Stimulated activated CD4-positive, alpha-beta T cell treated with anti-CD3 and anti-CD28 coated beads, Interleukin-1b, Interleukin-23, amount 100 ng/mL, for 1 hour (primary cell): ENCODE results near the gene KDSR.

Source experiments
- DNase-seq, 2 donors: peaks; one replicate each; pipeline ENCODE4 v3.0.0-alpha.2; 2020; ENCODE audit warnings: low read depth in 2 of 2

KDSR gene

DNA sequence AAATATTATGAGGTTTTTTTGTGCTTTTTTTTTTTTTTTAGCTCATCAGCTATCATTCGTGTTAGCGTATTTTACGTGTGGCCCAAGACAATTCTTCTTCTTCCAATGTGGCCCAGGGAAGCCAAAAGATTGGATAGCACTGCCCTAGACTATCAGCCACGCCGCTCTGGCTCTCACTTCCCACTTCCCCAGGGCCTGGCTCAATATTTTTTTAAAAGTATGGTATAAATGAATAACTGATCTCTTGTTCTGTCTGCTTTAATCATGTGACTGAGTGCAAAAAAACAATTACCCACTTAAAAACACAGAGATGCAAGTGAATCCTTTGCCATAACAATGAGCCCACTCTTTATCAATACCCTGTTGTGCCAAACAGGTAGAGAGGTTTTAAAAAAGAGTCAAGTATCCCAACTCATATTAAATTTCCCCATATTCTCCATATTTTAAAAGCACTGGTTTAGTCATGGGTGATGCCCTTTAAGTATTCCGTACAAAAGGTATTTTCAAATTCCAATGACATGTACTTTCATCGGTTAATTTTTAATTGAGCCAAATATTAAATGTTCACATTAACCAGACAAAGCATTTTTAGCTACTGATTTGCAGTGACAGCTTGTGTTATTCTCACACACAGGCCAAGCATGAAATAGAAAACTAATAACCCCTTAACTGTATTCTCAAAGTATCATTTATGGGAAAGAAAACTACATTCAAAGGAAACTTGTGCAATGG, 60.0 kb downstream of the KDSR start:
- no peak for DNase-seq

DNA sequence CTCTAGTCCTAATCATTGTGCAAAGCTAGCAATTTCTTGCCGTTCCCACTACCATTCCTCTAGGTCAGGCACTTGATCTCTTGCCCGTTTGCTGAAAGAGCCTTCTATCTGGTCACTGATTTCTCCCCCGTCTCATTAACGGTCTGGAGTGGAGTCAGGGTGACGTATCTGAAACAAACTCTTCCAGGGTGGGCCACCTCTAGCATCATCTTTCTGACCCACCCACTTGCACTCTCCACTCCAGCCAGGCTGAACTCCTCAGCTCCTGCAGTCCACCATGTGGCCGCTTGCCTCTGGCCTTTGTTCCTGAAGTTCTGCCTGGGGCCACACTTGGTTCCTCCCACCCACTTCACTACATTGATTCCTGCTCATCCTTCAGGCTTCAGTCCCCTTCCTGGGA, 60.8 kb downstream of the KDSR start:
- no peak for DNase-seq

DNA sequence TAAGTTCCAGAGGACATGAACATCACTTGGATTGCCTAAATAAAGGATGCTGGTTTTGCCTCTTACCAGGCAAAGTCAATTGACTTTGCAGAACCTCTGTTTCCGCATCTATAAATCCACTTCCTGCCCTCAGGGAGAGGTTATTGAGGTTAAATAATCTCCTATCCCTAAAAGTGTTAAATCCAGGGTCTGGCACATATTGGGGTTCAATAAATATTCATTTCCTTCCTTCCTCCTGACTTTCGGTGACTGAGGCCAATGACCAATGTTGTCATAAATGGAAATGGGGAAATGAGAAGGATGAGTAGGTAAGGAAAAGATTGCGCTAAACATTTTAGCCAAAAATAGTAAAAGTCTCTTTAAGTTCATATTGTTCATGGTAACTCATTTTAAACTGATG, 63.5 kb downstream of the KDSR start:
- no peak for DNase-seq

DNA sequence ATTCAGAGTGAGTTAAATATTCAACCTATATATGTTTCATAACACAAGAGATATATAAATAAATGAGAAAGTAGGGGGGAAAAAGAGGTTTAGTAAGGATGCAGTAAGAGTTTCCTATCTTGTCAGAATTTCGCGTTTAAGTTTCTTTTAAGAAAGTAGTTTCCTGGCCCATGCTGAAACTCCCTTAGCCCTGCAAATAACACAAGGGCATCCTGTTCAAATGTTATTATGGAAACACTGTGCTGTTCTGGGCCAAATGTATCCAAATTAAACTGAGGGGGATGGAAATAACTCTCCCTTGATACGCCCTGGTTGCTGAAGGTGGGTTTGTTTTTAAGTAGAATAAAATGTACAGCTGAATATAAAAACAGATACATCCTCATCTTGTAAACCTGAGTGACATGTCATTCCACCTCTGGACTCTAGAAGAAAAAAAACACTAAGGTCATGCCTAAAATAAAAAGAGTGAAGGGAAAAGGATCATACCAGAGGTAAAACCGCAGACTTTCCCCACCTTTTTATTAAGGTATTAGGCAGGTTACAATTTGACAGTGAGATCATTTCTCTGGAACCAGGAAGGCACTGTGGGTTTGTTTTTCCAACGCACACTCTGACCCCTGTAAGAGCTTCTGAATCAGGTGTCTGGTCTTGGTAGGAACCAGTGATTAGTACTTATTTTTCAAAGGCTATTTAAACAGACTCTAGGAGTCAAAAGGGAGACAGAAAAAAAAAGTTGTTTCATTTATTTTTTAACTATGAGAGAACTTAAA, 64.2 kb downstream of the KDSR start:
- no peak for DNase-seq

DNA sequence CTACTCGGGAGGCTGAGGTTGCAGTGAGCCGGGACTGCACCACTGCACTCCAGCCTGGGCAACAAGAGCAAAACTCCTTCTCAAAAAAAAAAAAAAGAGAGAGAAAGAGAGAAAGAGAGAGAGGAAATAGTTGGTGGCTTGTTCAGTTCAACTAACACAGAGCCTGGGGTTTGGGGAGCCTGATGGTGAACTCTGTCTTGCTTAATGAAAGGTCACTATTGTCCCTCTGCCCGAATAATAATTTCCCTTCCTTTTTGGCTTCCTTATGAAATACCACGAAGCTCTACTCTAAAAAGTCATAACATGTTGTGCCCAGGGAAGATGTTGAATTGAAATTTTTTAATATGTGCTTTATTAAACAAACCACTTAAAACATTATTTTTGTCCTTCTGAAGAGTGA, 64.8 kb downstream of the KDSR start:
- no peak for DNase-seq

DNA sequence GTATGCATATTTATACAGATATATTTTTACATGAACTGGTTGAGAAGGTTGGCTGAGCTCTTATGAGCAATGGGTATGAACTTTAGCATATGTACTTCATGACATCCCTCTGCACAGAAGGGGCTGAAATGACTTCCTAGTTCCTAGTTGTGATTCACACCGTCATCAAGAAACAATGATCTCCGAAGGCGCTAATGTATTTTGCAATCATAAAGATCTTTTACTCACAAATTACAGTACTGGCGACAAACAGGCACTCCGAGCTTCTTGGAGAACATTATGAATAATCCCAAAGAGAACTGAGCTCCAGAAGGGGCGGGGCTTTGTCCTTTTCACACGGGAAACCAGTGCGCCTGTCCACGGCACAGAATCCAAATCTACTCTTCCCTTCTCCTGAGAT, 65.6 kb downstream of the KDSR start:
- DNase-seq = no peak

DNA sequence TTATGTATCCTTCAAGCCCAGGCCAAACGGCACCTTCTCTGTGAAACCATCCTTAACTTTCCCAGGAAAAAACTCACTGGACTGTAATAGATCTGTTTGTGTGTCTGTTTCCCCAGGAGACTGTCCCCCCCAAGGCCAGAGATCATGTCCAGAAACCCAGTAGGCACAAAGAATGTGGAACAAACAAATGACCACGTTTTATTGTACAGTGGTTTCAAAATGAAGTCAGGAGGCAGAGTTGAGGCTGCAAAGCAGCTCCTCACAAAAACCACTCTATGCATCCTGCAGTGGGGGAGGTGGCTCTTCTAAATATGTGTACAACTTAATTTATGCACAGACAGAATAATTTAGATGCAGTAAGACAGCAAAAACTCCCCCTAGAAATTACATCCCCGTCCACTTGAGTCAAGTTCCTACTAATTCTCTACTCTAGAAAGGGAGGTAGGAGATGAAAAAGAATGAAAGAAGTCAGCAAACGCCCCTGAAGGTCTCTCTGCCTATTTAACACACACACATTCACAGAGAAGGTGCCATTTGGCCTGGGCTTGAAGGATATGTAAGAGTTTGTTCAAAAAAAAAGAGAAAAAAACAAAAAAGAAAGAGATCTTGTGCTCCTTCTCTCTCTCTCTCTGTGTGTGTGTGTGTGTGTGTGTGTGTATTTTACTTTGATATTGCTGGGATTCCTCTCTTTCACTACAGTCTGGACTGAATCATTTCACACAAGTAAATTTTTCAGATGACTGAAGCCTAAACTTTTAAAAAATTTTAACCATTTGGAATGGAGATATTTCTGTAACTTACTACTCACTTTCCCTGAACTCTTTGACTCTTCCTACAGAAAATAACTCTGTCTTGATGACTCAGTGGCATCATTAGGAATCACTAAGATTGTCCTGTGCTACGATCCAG, 66.9 kb downstream of the KDSR start:
- no peak for DNase-seq

DNA sequence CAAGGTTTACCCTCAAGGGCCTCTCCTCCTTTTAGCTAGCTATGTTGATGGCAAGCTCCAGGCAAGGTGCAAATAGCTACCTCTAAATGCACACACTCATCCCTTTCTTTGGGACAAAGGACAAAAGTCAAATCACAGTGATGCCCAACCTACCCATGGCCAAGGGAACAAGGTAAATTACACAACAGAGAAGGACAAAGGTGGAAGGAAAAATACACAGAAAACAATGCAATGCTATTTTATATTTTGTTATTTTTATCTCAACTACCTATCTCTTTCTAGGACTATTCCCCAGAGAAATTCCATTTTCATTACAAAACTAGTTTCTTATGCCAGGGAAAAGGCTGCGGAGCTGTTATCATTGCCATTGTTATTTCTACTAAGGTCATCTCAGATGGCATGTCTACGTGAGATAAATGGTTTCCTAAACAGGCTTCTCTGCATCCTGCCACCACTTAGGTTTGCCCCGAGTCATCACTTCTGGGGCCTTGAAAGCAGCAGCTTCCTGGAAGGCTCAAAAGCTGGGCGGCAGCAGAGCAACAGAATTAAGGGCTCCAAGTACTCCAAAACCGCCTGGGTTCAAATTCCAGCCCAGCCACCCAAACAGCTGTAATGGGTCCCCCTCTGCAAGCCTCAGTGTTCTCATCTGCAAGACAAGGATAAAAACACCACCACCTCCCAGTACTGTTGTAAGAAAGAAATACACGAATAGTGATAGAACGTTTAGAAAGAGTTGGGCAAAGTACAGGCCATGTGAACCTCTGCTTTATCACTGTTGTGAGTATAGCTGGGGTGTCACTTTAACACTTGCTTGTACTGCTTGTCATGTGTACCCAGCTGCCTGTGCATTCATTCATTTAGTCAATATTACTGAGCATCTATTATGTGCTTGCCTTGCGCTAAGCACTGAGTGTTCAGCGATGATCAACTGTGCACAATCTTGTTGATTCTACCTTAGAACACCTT, 68.3 kb downstream of the KDSR start:
- no peak for DNase-seq

DNA sequence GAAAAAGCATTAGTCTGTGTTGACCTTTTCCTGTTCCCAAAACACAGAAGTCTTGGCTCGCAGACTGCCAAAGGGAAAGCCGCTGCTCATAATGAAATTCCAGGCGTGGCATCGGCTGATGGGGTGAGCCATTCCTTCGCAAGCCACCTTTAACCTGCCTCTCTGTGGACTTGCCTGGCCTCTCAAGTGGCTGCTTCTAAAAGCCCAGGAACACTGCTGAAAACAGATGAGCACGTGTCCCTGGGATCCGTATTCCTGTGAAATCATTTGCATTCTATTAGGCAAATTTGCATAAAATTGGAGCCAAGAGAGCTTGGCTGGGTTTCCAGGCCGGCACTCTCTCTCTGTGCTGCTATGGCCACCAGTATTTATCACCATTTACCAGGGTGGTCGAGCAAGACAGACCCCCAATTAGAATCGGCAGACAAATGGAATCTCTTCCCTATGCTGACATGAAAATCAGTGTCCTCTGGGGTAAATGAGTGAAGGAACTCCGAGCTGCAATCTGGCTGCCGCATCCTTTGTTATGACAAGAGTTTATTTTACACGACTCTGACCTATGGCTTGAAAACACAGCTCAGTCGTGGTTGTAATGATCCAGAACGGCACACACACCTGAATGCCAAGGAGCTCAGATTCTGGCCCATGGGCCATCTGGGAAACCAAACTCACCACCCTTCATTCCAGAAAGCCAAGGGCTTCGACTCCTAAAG, 69.2 kb downstream of the KDSR start:
- no peak for DNase-seq

DNA sequence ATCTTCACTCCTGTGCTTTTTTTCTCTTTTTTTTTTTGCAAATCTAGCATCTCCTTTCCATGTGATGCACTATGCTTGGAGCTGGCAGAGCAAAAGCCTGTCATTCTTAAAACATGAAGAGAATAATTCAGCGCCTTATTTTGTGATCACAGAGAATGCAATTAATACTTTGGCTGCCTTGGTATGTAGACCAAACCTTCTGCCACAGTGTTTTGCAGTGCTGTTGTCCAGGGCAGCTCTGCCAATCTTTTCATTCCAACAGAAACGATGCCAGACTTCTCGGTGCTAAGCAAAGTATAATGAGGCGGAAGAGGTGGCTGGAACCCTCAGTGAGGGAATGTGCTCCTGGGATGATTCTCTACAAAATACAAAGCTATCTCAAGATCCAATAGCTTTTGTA, 73.1 kb downstream of the KDSR start:
- no peak for DNase-seq

DNA sequence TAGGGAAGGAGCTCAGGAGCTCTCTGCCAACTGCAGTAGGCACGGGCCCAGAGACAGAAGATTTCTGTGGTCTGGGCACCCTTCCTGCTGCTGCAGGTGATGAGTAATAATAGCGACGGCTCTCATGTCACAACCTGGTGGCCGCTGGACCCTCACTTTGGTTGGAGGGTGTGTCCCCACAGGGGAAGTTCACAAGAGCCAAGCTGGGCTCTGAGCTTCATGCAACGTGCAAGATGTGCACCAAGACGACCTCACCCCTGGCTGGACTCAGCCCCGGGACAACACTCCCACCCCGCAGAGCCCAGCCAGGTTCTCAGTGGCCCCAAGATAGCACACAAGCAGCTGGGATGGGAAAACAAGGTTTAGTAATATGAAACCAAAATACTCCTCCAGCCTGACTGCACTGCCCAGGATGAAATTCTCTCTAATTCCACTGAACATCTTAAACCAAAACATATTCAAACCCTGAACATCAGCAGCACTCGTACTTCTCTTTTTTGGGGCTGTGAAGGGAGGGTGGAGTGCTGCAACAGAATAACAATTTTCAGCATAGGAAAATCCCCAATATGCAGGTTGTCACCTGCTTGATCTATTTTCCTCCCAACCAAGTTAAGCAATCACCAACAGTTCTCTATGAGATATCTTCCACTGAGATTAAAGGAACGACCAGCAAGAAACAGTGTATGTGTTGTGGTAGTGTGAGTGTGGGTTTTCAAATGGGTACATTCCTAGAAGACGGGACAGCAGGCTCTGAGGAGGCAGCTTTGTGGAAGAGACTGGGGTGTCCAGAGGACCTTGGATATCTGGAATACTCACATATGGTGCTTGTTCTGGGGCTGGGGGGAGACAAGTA, 73.9 kb downstream of the KDSR start:
- no peak for DNase-seq

DNA sequence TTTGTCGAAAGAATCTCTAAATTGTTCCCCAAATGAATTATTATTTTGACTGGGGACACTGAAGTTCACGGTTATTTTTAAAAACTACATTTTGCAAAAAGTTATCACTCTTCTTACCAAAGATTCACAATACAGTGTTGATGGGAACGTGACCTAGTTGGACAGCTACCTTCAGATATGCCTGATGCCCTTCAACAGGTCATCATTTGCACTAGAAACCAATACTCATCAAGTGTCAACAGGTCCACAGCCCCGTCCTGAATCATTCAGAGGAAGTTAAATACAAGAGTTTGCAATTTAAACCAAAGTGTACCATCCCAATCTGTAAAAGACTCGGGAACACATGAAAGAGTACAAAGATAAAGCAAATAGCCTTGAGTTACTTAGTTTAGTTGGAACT, 75.7 kb downstream of the KDSR start:
- DNase-seq = no peak

DNA sequence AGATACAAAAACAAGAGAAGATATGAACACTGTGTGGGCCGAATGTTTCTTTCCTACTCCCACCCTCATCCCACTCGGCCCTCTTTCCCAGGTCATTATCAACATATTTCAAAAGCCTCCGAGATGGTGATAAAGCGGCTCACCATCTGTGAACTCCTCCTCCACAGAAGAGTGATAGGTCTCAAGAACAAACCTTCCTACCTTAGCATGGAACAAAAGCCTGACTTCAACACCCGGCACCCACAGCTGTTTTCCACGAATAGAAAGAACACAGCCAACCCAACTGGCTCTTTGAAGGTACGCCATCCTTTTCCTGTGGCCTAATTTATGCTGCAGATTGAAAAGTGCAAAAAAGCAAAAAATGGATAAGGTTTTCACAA, 76.2 kb downstream of the KDSR start:
- DNase-seq = no peak

DNA sequence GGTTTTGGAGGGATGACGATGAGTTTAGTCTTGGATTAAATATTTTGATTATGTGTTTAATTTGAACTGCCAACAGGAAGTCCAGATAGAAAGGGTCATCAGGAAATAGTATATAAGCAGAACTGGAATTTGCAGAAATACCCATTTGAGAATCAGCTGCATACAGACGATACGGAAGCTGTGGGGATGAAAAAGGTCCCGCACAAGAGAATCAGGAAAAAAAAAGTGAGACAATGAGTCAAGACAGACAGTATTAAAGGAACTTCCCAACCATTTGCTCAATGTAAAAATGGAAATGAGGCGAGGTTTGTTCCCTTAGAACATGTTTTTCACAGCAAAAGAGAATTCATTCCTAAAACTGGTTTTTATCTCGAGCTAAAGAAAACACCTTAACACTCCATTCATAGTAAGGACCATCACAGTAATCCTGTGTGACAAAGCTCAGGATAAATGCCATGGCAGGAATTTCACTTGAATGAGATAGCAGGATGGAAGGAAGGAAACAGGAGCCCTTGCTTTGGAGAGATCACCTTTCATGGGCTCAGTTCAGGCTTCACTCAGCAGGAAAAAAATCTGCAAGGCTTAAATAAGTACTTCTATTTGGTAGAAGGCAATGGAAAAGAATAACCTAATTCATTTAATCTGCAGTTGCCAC, 76.7 kb downstream of the KDSR start:
- DNase-seq = no peak

DNA sequence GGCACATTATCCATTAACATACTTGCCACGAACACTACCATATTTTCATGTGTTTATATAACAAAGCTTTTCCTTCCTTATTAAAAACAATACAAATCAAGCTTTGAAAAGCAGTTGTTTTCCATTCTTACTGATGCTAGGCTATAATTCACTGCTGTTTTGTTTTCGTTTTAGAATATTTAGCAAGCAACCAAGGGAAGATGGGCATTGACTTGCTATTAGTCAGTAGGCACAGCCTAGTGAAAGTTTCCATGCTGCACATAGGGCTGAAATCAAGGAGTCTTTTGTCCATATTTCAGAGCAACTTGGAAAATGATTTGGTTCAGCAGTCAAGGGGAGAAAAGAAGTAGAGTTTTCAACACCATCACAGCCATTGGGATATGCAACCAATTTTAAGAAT, 78.7 kb downstream of the KDSR start:
- no peak for DNase-seq

DNA sequence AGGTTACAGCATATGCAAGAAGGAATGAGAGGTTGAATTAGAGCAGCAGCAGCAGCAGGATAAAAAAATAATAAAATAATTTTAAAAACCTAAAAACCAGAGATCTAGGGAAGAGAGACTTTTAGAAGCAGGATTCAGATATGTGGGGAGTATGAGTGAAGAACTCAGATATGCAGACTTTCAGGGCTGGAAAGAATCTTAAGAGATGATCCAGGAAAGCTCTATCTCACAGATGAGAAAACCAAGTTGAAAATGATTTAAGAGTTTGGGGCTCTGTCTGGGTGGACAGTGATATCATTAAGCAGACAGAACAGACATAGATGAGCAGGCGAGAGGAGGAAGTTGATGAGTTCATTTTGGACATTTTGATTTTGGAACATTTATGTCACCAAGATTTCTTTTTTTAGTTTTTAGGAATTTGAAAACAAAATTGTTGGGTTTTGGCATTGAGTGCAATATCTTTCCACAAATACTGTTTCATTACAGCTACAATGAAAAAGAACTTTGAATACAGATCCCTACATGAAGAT, 79.2 kb downstream of the KDSR start:
- no peak for DNase-seq

DNA sequence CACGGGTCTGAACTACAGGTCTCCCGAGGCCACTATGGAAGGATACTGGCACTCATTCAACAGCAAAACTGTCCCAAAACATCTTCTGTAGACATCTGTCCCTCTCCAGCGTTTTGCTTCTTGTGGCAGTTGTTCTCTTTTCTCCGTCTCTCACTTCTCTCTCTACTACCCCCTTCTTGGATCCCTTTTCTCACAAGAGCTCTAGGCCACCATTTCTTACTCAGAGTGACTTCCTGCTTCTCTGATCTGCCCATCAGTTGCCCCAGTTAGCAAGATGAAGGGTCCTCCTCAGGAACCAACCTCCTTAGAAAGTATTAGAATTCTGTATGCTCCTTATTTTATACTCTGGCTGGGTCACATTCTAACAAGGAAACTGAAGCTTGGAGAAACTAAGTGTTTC, 80.1 kb downstream of the KDSR start:
- no peak for DNase-seq

DNA sequence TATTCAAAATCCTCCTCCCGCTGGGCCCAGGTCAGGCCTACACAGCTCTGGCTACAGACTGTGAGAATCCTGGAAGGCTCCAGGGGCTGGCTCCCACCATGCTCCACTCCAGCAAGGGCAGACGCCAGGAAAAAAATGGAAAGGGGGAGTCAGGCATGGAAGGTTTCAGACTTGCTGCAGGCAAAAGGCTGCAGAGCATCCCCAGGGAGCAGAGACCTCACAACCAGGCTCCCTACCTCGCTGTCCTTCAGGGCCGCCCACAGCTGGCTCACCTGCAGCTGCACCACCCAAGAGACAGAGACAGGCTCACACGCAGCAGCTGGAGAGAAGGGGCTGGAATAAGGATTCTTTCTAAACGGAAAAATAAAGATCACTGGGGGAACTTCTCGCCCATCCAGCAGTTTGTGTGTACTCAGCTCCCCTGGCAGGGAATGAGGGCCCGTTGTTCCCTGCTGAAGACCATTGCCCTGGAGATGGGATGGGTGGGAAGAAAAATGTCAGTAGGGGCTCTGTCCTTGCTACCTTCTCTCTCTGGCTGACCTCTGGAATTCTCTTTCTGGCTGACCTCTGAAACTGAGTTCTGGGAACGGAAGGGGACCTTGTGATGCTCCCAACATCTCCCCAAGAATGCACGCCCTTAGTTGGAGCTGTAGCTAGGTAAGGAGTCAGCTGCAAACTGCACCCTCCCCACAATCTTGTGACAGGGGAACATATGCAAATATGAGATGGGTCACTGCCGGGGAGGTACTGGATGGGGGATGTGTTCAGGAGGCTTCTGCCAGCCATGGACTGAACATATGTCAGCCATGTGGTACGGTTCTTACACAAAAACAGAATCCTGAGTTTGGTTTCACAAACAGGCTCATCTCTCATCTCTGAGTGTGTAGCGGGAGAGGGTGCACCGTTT, 81.9 kb downstream of the KDSR start:
- DNase-seq = no peak
